ENCODE results near the gene ZNF747. TPM values are rescaled to one million over a fixed set of nuclear protein-coding genes. Genes with fewer than 3 reads are reported as not detected.

The ZNF747 gene
- total RNA-seq, 1 donor from 2014 or later, result 5.2 TPM

DNA sequence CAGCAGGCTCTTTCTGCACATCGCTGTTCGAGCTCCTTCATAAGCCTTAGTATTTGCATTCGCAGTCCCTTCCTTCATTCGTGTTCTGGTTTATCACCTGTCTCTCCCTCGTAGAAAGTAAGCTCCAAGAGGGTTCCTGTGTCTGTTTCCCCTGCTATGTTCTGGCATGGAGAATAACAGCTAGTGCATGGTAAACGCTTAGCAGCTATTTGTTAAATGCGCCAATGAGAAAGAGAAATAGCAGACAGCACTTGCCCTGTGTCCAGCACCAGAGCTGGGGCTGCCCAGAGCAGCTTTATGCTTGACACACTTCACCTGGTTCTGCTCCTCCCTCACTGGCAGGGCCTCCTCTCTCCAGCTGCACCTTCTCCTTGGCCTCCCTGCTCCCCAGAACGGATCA lies 31.3 kb upstream of the ZNF747 start:
- Mint-ChIP-seq H3K9me3 (ENCODE audit: unreplicated experiment) (no peaks in the 10 kb centered on the region), H3K36me3 (ENCODE audit: low read depth, unreplicated experiment) (no peaks in the 10 kb centered on the region), H3K27me3 (ENCODE audit: low read depth, unreplicated experiment) (peaks cover 18% of the 10 kb centered on the region), H3K4me1 (ENCODE audit: low read depth, unreplicated experiment) (no peaks in the 10 kb centered on the region), H3K4me3 (ENCODE audit: unreplicated experiment) (peak overlapping the region; percentile 54), H3K27ac (ENCODE audit: unreplicated experiment) (no peak overlapping the region)
- Histone ChIP-seq H3K4me1 (ENCODE audit: insufficient read depth, low read length) (peaks cover 3% of the 10 kb centered on the region), H3K79me2 (ENCODE audit: insufficient read depth, low read length) (no peaks in the 10 kb centered on the region), H3K9ac (ENCODE audit: low read length) (no peak overlapping the region), H4K20me1 (ENCODE audit: insufficient read depth, low read length) (no peaks in the 10 kb centered on the region), H2AFZ (ENCODE audit: low read depth, low read length) (no peak overlapping the region), H3K9me3 (ENCODE audit: insufficient read depth, low read depth, low read length) (no peaks in the 10 kb centered on the region), H3K27me3 (ENCODE audit: insufficient read depth, low read length) (no peaks in the 10 kb centered on the region), H3K4me2 (ENCODE audit: low read length) (no peak overlapping the region), H3K27ac (ENCODE audit: low read depth, low read length) (no peak overlapping the region), H3K36me3 (ENCODE audit: insufficient read depth, low read length) (no peaks in the 10 kb centered on the region), H3K4me3 (ENCODE audit: insufficient read depth, low read depth, low read length) (no peak overlapping the region)
- no peak for DNase-seq (ENCODE audit: low read depth)
- TF ChIP-seq, protein P1, sequence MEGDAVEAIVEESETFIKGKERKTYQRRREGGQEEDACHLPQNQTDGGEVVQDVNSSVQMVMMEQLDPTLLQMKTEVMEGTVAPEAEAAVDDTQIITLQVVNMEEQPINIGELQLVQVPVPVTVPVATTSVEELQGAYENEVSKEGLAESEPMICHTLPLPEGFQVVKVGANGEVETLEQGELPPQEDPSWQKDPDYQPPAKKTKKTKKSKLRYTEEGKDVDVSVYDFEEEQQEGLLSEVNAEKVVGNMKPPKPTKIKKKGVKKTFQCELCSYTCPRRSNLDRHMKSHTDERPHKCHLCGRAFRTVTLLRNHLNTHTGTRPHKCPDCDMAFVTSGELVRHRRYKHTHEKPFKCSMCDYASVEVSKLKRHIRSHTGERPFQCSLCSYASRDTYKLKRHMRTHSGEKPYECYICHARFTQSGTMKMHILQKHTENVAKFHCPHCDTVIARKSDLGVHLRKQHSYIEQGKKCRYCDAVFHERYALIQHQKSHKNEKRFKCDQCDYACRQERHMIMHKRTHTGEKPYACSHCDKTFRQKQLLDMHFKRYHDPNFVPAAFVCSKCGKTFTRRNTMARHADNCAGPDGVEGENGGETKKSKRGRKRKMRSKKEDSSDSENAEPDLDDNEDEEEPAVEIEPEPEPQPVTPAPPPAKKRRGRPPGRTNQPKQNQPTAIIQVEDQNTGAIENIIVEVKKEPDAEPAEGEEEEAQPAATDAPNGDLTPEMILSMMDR (IDR thresholded peaks at IDR 0.05; ENCODE audit: insufficient read depth, low read depth, low read length), result no peak
- TF ChIP-seq EZH2 (IDR thresholded peaks at IDR 0.05; ENCODE audit: insufficient read depth, low read length), result no peak
- no peak for FAIRE-seq

DNA sequence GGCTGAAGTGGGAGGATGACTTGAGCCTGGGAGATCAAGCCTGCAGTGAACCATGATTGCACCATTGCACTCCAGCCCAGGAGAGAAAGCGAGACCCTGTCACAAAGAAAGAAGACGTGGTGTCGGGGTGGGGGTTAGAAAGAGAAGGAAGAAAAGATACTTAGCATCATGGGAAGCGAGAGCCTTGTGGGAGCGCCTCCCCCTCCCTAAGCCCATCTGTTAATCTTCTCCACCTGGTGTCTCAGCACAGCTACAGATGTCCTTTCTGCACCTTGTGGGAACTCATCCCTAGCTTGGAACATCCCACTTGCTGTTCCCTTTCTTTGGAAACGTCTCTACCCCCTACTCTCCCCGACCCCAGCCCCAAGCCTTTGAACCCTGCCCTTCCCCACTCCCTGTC lies 30.9 kb upstream of the ZNF747 start:
- no peaks in the 10 kb centered on the region for H3K36me3 Mint-ChIP-seq (ENCODE audit: low read depth, unreplicated experiment)
- no peaks in the 10 kb centered on the region for H3K36me3 ChIP-seq (ENCODE audit: insufficient read depth, low read length)
- H3K9me3 Mint-ChIP-seq (ENCODE audit: unreplicated experiment), result no peaks in the 10 kb centered on the region
- H3K79me2 ChIP-seq (ENCODE audit: insufficient read depth, low read length), result no peaks in the 10 kb centered on the region
- FAIRE-seq, result no peak
- H3K27ac ChIP-seq (ENCODE audit: low read depth, low read length), result no peak overlapping the region
- TF ChIP-seq EZH2 (IDR thresholded peaks at IDR 0.05; ENCODE audit: insufficient read depth, low read length), result no peak
- TF ChIP-seq, protein P1 (IDR thresholded peaks at IDR 0.05; ENCODE audit: insufficient read depth, low read depth, low read length), result no peak
- H3K9ac ChIP-seq (ENCODE audit: low read length), result no peak overlapping the region
- H3K4me2 ChIP-seq (ENCODE audit: low read length), result no peak overlapping the region
- no peak overlapping the region for H3K4me3 Mint-ChIP-seq (ENCODE audit: unreplicated experiment)
- no peaks in the 10 kb centered on the region for H4K20me1 ChIP-seq (ENCODE audit: insufficient read depth, low read length)
- DNase-seq (ENCODE audit: low read depth), result no peak
- H3K4me1 ChIP-seq (ENCODE audit: insufficient read depth, low read length), result no peaks in the 10 kb centered on the region
- no peaks in the 10 kb centered on the region for H3K4me1 Mint-ChIP-seq (ENCODE audit: low read depth, unreplicated experiment)
- no peak overlapping the region for H3K4me3 ChIP-seq (ENCODE audit: insufficient read depth, low read depth, low read length)
- no peaks in the 10 kb centered on the region for H3K27me3 ChIP-seq (ENCODE audit: insufficient read depth, low read length)
- no peaks in the 10 kb centered on the region for H3K9me3 ChIP-seq (ENCODE audit: insufficient read depth, low read depth, low read length)
- H3K27ac Mint-ChIP-seq (ENCODE audit: unreplicated experiment), result no peak overlapping the region
- no peak overlapping the region for H2AFZ ChIP-seq (ENCODE audit: low read depth, low read length)
- peaks cover 18% of the 10 kb centered on the region for H3K27me3 Mint-ChIP-seq (ENCODE audit: low read depth, unreplicated experiment)

DNA sequence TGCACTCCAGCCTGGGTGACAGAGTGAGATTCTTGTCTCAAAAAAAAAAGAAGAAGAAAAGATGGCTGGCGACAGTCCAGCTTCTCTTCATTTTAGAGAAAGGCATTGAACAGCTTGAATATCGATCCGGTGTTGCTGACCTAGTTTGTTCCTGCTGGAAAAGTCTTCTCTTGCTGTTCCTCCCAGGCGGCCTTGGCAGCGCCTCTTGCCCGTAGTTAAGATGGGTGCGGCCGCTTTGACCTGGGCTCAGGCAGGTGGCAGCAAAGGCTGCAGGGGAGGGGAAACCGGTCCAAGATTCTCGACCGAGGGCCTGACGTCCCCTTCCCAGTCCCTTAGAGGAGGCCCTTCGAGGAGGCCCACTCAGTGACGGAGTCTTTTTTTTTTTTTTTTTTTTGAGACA lies 27.4 kb upstream of the ZNF747 start:
- Histone ChIP-seq H3K4me3 (ENCODE audit: insufficient read depth, low read depth, low read length) (no peak overlapping the region), H3K4me2 (ENCODE audit: low read length) (no peak overlapping the region), H3K27ac (ENCODE audit: low read depth, low read length) (no peak overlapping the region), H3K9me3 (ENCODE audit: insufficient read depth, low read depth, low read length) (no peaks in the 10 kb centered on the region), H3K79me2 (ENCODE audit: insufficient read depth, low read length) (peaks cover 10% of the 10 kb centered on the region), H2AFZ (ENCODE audit: low read depth, low read length) (no peak overlapping the region), H3K27me3 (ENCODE audit: insufficient read depth, low read length) (no peaks in the 10 kb centered on the region), H3K9ac (ENCODE audit: low read length) (no peak overlapping the region), H3K4me1 (ENCODE audit: insufficient read depth, low read length) (peaks cover 6% of the 10 kb centered on the region), H3K36me3 (ENCODE audit: insufficient read depth, low read length) (no peaks in the 10 kb centered on the region), H4K20me1 (ENCODE audit: insufficient read depth, low read length) (no peaks in the 10 kb centered on the region)
- Mint-ChIP-seq H3K36me3 (ENCODE audit: low read depth, unreplicated experiment) (no peaks in the 10 kb centered on the region), H3K4me3 (ENCODE audit: unreplicated experiment) (no peak overlapping the region), H3K27me3 (ENCODE audit: low read depth, unreplicated experiment) (peaks cover 18% of the 10 kb centered on the region), H3K4me1 (ENCODE audit: low read depth, unreplicated experiment) (no peaks in the 10 kb centered on the region), H3K9me3 (ENCODE audit: unreplicated experiment) (no peaks in the 10 kb centered on the region), H3K27ac (ENCODE audit: unreplicated experiment) (no peak overlapping the region)
- FAIRE-seq (no peak), DNase-seq (ENCODE audit: low read depth) (no peak)
- no peak for TF ChIP-seq EZH2 (IDR thresholded peaks at IDR 0.05; ENCODE audit: insufficient read depth, low read length)
- TF ChIP-seq, protein P1 (IDR thresholded peaks at IDR 0.05; ENCODE audit: insufficient read depth, low read depth, low read length), result no peak

Data from astrocyte (in vitro differentiated cells and primary cell).